ENCODE data around the gene SLC66A2.

The SLC66A2 gene

GRCh38 chr18:79963658-79964329 is 12.3 kb upstream of the SLC66A2 start:
- H3K9me3 ChIP-seq (ENCODE audit: insufficient read depth, low read length), result no peaks in the 10 kb centered on the region
- H3K4me3 ChIP-seq (ENCODE audit: insufficient read depth, low read length, poor library complexity, severe bottlenecking), result no peak overlapping the region
- TF ChIP-seq CTCF (IDR thresholded peaks at IDR 0.05; ENCODE audit: insufficient read depth, low read length, poor library complexity, severe bottlenecking) (no peak), EZH2phosphoT487 (conservative IDR thresholded peaks at IDR 0.05; ENCODE audit: low read length) (no peak)
- H3F3A ChIP-seq (ENCODE audit: insufficient read depth), result no peaks in the 10 kb centered on the region; the same call in 1 of the 2 replicates
- no peak overlapping the region for H3K9ac ChIP-seq (ENCODE audit: low read length)
- H3K27ac ChIP-seq (ENCODE audit: low read depth, low read length), result no peak overlapping the region
- H3K79me2 ChIP-seq (ENCODE audit: insufficient read depth, low read length), result no peaks in the 10 kb centered on the region
- H4K20me1 ChIP-seq (ENCODE audit: low read depth, low read length), result no peaks in the 10 kb centered on the region
- H3K4me2 ChIP-seq (ENCODE audit: low read depth, low read length, poor library complexity, severe bottlenecking), result no peak overlapping the region
- H3K36me3 ChIP-seq (ENCODE audit: low read length), result no peaks in the 10 kb centered on the region
- no peaks in the 10 kb centered on the region for H3K9me2 ChIP-seq (replicated peaks; ENCODE audit: insufficient read depth, low read length)
- H2AFZ ChIP-seq (ENCODE audit: low read depth, low read length, severe bottlenecking), result no peak overlapping the region
- H3K27me3 ChIP-seq (ENCODE audit: low read length), result no peaks in the 10 kb centered on the region

- no peaks in the 10 kb centered on the region; the same call in 1 of the 2 replicates for H3F3A ChIP-seq (ENCODE audit: insufficient read depth)
- no peaks in the 10 kb centered on the region for H3K9me3 ChIP-seq (ENCODE audit: insufficient read depth, low read length)
- no peak overlapping the region for H3K4me3 ChIP-seq (ENCODE audit: insufficient read depth, low read length, poor library complexity, severe bottlenecking)
- no peaks in the 10 kb centered on the region for H4K20me1 ChIP-seq (ENCODE audit: low read depth, low read length)
- no peak overlapping the region for H3K27ac ChIP-seq (ENCODE audit: low read depth, low read length)
- H3K9ac ChIP-seq (ENCODE audit: low read length), result no peak overlapping the region
- peak; percentile 20 for TF ChIP-seq CTCF (IDR thresholded peaks at IDR 0.05; ENCODE audit: insufficient read depth, low read length, poor library complexity, severe bottlenecking)
- TF ChIP-seq EZH2phosphoT487 (conservative IDR thresholded peaks at IDR 0.05; ENCODE audit: low read length), result no peak
- H3K79me2 ChIP-seq (ENCODE audit: insufficient read depth, low read length), result no peaks in the 10 kb centered on the region
- no peak overlapping the region for H3K4me2 ChIP-seq (ENCODE audit: low read depth, low read length, poor library complexity, severe bottlenecking)
- H3K27me3 ChIP-seq (ENCODE audit: low read length), result no peaks in the 10 kb centered on the region
- no peak overlapping the region for H2AFZ ChIP-seq (ENCODE audit: low read depth, low read length, severe bottlenecking)
- H3K36me3 ChIP-seq (ENCODE audit: low read length), result no peaks in the 10 kb centered on the region
- H3K9me2 ChIP-seq (replicated peaks; ENCODE audit: insufficient read depth, low read length), result no peaks in the 10 kb centered on the region
These were observed 11.6 kb upstream of the SLC66A2 start for GRCh38 chr18:79962835-79963657.

- H2AFZ ChIP-seq (ENCODE audit: low read depth, low read length, severe bottlenecking), result no peak overlapping the region
- H3K79me2 ChIP-seq (ENCODE audit: insufficient read depth, low read length), result no peaks in the 10 kb centered on the region
- no peaks in the 10 kb centered on the region; the same call in 1 of the 2 replicates for H3F3A ChIP-seq (ENCODE audit: insufficient read depth)
- H3K9me3 ChIP-seq (ENCODE audit: insufficient read depth, low read length), result no peaks in the 10 kb centered on the region
- TF ChIP-seq EZH2phosphoT487 (conservative IDR thresholded peaks at IDR 0.05; ENCODE audit: low read length), result no peak
- no peak for TF ChIP-seq CTCF (IDR thresholded peaks at IDR 0.05; ENCODE audit: insufficient read depth, low read length, poor library complexity, severe bottlenecking)
- no peaks in the 10 kb centered on the region for H4K20me1 ChIP-seq (ENCODE audit: low read depth, low read length)
- H3K36me3 ChIP-seq (ENCODE audit: low read length), result no peaks in the 10 kb centered on the region
- H3K9ac ChIP-seq (ENCODE audit: low read length), result no peak overlapping the region
- no peaks in the 10 kb centered on the region for H3K27me3 ChIP-seq (ENCODE audit: low read length)
- H3K4me3 ChIP-seq (ENCODE audit: insufficient read depth, low read length, poor library complexity, severe bottlenecking), result no peak overlapping the region
- H3K4me2 ChIP-seq (ENCODE audit: low read depth, low read length, poor library complexity, severe bottlenecking), result no peak overlapping the region
- no peaks in the 10 kb centered on the region for H3K9me2 ChIP-seq (replicated peaks; ENCODE audit: insufficient read depth, low read length)
- H3K27ac ChIP-seq (ENCODE audit: low read depth, low read length), result no peak overlapping the region
These were observed 10.9 kb upstream of the SLC66A2 start for GRCh38 chr18:79962311-79962710.

All from SU-DHL-6 (cell line).